Lung microvascular endothelial cell (primary cell): Measurements from ENCODE around the gene KRT82. TPM values are rescaled to one million over a fixed set of nuclear protein-coding genes. Genes with fewer than 3 reads are reported as not detected.
A peak's percentile ranks its signal among the peaks of the same experiment; 100 is the strongest.

Experiments
- DNase-seq, 2 donors: peaks; one replicate each; pipeline versions ENCODE4 v3.0.0 to v3.0.0-alpha.2; 2010; ENCODE audit warnings: low read depth in 2 of 2
- total RNA-seq: library from RNA; depleted of rRNA; stranded (reverse); fragments of >200 nt; gene quantifications from 2 replicates; pipeline ENCODE4 v1.2.1, GENCODE V29; 2014

KRT82 gene
- total RNA-seq, 1 donor from 2014 or later = not detected

GRCh38 chr12:52387859-52388258 lies 18.3 kb downstream of the KRT82 start:
- DNase-seq = no peak

DNA sequence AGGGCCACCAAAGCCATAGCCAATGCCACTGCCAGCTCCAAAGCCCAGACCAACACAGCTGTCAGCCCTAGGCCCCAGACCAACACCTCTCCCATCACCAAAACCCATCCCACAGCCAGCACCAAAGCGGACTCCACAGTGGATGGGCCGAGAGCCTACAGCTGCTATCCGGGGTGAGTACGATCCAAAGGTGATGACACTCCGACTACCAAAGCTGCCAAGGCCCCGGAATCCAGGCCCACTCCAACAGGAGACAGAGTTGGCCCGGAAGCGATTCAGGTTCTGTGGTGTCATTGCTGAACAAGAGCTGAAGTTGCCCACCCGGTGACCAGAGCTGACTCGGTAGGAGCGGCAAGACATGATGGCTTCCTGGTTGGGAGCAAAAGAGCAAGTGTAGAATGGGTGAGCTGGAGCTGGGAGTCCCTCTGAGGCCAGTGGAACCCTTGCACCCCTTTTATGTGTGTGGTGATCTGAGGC lies 20.9 kb downstream of the KRT82 start, which contains the start of gene KRT84:
TSS of gene KRT84 (minus strand) at position 427 of the 477 bp plus-strand sequence. CDS start at position 360, 67 bp downstream.
- DNase-seq = no peak

DNA sequence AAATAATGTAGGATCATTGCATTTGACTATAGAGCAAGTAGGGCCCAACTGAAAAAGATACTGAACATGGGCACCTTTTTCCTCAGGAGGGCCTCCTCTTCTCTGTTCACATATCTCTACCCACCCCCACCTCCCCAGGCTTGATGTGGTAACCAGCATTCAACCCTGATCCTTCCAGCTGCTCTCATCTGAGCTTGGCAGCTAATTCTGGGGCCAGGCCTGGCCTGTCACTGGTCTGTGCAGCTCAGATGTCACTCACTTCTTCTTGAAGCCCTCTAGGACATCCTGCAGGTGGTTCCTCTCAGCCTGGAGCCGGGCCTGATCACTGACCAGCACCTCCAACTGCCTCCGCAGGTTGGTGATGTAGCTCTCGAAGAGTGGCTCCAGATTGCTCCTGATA lies 22.8 kb downstream of the KRT82 start:
- no peak for DNase-seq

DNA sequence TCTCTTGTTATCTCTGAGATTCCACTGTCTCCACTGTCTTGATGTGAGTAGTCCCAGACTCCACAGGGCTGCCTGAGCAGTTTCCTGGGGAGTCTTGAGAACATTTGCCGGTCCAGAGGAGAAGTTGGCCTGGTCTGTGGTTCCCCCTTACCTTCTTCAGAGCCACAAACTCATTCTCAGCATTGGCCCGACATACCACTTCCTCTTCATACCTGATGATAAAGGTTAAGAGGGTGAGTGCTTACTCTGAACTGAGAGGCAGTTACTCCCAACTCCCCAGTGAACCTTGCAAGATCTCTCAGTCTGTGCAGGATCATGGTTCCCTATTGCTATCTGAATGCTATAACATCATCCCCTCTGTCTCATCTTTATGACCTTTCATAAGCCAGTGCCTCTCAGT lies 23.3 kb downstream of the KRT82 start:
- no peak for DNase-seq

GRCh38 chr12:52381206-52381605 lies 24.9 kb downstream of the KRT82 start:
- no peak for DNase-seq

DNA sequence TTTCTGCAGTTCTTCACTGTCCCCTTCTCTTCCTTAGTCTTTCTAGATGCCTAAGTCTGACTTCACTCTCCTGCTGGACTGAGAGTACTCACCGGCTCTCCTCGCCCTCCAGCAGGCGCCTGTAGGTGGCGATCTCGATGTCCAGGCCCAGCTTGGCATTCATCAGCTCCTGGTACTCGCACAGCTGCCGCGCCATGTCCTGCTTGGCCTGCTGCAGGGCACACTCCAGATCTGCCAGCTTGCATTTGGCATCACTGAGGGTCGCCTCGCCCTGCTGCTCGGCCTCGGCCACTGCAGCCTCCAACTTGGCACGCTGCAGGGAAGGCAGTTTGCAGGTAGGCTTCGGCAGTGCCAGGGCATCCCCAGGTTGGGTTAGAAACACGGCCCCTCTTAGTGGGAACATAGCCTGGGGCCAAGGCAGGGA lies 25.9 kb downstream of the KRT82 start:
- DNase-seq = peak; percentile 37 to 53

GRCh38 chr12:52379536-52379935 lies 26.6 kb downstream of the KRT82 start:
- no peak for DNase-seq

GRCh38 chr12:52378091-52378490 lies 28.0 kb downstream of the KRT82 start:
- no peak for DNase-seq

GRCh38 chr12:52377266-52377665 lies 28.9 kb downstream of the KRT82 start:
- DNase-seq = no peak

- DNase-seq = peak; percentile 85 to 86
Measured at GRCh38 chr12:52372216-52373154, 33.6 kb downstream of the KRT82 start.

GRCh38 chr12:52371716-52372115 lies 34.4 kb downstream of the KRT82 start:
- no peak for DNase-seq

DNA sequence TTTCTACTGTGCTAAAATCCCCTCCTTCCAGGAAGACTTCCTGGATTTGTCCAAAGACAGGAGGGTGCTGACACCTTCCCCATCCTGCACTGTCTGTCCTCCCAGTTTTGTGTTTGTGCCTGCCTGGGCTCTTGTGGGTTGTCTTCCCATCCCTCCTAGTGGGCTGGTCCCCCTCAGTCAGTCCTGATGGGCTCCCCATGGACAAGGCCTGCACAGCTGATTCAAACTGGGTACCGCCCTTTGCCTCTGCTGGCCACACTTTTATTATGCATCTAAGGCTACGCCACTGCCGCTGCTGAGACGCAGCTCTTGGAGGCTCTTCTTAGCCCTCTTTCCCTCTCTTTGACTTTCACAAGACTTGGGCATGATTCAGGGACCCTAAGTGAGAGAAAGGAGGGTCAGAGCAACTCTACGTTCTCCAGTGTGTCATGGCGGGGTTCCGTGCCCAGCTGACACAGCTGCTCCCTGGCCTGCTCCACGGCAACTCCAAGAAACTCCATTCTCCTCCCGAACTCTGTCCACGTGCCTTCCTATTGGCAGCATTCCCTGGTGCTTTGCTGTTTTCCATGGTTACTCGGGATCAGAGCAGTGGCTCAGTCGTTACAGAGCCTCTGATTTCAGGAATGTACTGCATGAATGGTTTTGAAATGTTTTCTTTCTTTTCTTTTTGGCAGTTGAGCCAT lies 35.1 kb downstream of the KRT82 start:
- peak in 1 of 2 donors; percentile 48 for DNase-seq

DNA sequence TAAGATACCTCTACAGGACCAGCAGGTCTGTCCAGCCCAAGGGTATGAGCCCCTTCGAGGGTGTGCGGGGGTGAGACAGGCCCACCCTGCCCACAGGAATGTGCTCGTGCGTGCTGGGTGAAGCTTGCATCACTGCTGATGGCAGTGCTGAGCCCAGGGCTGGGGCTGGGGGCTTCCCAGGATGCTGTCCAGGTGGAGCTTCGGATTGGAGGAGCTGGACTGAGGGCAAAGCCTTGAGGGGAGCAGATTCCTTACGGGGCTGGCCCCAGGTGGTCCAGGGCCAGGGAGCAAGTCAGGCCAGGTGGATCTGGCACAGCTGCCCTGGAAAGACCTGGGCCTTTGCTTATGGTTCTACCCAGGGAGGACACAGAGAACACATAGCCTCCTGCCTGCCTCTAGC lies 36.3 kb downstream of the KRT82 start:
- DNase-seq = no peak

- DNase-seq = no peak
Measured at GRCh38 chr12:52369211-52369610, 36.9 kb downstream of the KRT82 start.

- no peak for DNase-seq
Measured at GRCh38 chr12:52368508-52368907, 37.6 kb downstream of the KRT82 start.

DNA sequence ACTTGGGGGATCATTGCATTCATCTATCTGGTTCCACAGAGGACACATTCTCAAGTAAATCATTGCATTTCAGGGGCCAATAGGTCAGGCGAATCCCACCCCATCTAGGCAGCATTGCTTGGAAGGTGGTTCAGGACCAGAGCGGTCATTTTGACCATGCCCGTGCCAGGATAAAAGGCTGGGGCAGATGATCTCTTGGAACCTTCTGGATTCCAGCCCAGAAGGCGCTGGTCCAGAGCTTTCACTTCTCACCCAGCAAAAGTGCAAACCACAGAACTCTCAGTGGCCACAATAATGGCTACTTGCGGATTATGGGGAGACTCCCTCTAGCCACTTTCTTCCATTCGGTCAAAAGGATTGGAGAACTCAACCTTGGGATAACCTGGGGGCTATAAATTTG lies 38.3 kb downstream of the KRT82 start:
- DNase-seq = no peak

DNA sequence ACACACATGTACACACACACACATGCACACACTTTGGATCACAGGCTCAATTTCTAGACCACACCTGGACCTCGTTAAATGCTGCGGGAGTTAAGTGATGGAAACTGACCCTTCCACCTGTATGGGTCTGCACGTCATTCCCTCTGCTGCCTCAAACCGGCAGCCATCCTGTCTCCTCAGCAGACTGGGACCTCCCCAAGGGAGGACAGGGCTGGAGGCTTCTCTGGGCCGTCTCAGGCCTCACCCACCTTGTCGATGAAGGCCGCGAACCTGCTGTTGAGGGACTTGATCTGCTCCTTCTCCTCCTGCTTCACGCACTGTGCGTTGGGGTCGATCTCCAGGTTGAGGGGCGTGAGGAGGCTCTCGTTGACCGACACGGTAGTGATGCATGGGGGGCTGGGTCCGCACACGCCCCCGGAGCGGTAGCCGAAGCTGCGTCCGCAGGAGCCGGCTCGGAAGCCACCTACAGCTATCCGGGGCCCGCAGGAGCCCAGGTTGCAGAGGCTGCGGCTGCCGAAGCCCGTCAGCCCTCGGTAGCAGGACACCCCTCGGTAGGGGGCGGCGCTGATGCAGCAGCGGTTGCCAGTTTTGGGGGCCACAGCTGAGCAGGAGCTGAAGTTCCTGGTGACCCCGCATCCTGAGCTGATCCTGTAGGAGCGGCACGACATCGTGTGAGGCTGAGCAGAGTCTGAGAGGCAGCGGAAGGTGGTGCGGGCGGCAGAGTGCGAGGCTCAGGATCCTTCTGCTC lies 39.2 kb downstream of the KRT82 start, which contains the start of gene KRT85:
TSS of gene KRT85 (minus strand) at position 744 of the 748 bp plus-strand sequence. CDS start at position 668, 76 bp downstream.
- DNase-seq = no peak

GRCh38 chr12:52364901-52365489 lies 41.1 kb downstream of the KRT82 start:
- no peak for DNase-seq

DNA sequence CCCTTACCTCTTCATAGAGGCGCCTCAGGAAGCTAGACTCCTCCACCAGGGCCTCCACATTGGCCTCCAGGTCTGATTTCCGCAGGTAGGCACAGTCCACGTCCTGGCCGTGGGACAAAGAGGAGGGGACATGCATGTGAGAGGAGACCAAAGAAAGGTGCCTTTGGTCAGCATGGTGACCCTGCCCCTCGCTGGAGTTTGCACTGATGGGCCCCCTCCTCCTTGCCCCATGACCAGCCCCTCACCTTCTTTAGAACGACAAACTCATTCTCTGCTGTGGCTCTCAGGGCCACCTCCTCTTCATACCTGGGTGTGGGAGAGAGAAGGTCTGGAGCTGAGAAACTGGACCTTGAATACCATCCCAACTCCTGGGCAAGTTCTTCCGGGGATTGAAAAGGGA lies 42.1 kb downstream of the KRT82 start:
- no peak for DNase-seq

- no peak for DNase-seq
Measured at GRCh38 chr12:52363111-52363679, 42.9 kb downstream of the KRT82 start.
